Breast epithelium (tissue), 4 donors: ENCODE measurements around the gene KRT12. TPM values are rescaled to one million over a fixed set of nuclear protein-coding genes. Genes with fewer than 3 reads are reported as not detected.

Experiments
- DNase-seq, 2 donors: peaks; one replicate each; pipeline ENCODE4 v3.0.0-alpha.2; 2019; ENCODE audit warnings: low spot score in 2 of 2
- H3K27ac ChIP-seq, 2 donors: fragments of 200-600 bp; sonication (generic) in 1 of 2; one replicate each; pipeline ENCODE4 v1.5.1; 2016 to 2019; ENCODE audit warnings: mild to moderate bottlenecking in 1 of 2
- H3K27me3 ChIP-seq, 2 donors: fragments of 200-600 bp; sonication (generic) in 1 of 2; one replicate each; pipeline versions ENCODE4 v1.5.1 to v1.6.0; 2017 to 2019; ENCODE audit warnings: control low read depth in 1 of 2, mild to moderate bottlenecking in 1 of 2
- H3K36me3 ChIP-seq: fragments of 200-600 bp; one replicate; pipeline ENCODE4 v1.5.1; 2019
- H3K4me1 ChIP-seq, 2 donors: fragments of 200-600 bp; sonication (generic); one replicate each; pipeline ENCODE4 v1.5.1; 2016 to 2019; ENCODE audit warnings: control low read depth in 1 of 2
- H3K4me3 ChIP-seq, 3 donors: fragments of 200-600 bp; sonication (generic); 1 replicate in 2 of 3; 2 replicates in 1 of 3; pipeline ENCODE4 v1.5.1; 2016 to 2019; ENCODE audit warnings: mild to moderate bottlenecking in 3 of 3, moderate library complexity in 2 of 3
- H3K9me3 ChIP-seq, 2 donors: fragments of 200-600 bp; sonication (generic) in 1 of 2; one replicate each; pipeline ENCODE4 v1.5.1; 2016 to 2019; ENCODE audit warnings: control low read depth in 1 of 2
- CTCF ChIP-seq, 3 donors: fragments of 450-650 bp; IDR thresholded peaks; one replicate each; pipeline ENCODE4 v1.5.1; 2016 to 2017; ENCODE audit warnings: antibody characterized with exemption in 3 of 3, mild to moderate bottlenecking in 3 of 3, moderate library complexity in 3 of 3
- POLR2A ChIP-seq: fragments of 450-650 bp; IDR thresholded peaks from one replicate; pipeline ENCODE4 v1.6.1; 2016; ENCODE audit warnings: antibody characterized with exemption, mild to moderate bottlenecking, moderate library complexity
- POLR2AphosphoS5 ChIP-seq, 3 donors: sonication (generic); formaldehyde crosslinking; IDR thresholded peaks; one replicate each; pipeline ENCODE4 v1.6.1; 2017; ENCODE audit warnings: antibody characterized with exemption in 3 of 3
- intact Hi-C: fragments of 100-400 bp; cut with DNase I; formaldehyde crosslinking; loops from one replicate; pipeline ENCODE4 v1.15.1; 2023; ENCODE audit warnings: low total_unique reads
- total RNA-seq, 3 donors: library from RNA; depleted of rRNA; stranded (reverse); fragments of >200 nt; gene quantifications; one replicate each; pipeline ENCODE4 v1.1.0, GENCODE V29; 2016

KRT12 gene
- total RNA-seq, 3 donors from 2014 or later: not detected

- Histone ChIP-seq H3K4me3 (no peak overlapping the region), H3K9me3 (no peaks in the 10 kb centered on the region), H3K36me3 (no peaks in the 10 kb centered on the region), H3K27me3 (no peaks in the 10 kb centered on the region), H3K4me1 (no peaks in the 10 kb centered on the region), H3K27ac (no peak overlapping the region)
- intact Hi-C loops: no loop called here
- no peak for DNase-seq
- TF ChIP-seq POLR2A: no peak
- TF ChIP-seq POLR2AphosphoS5 (IDR thresholded peaks at IDR 0.05): no peak
- TF ChIP-seq CTCF (IDR thresholded peaks at IDR 0.05): no peak
Measured at GRCh38 chr17:40846515-40847144, 20.4 kb downstream of the KRT12 start.

GRCh38 chr17:40844671-40845107 lies 22.3 kb downstream of the KRT12 start:
- intact Hi-C loops: no loop called here
- no peak overlapping the region for H3K4me3 ChIP-seq
- H3K36me3 ChIP-seq: no peaks in the 10 kb centered on the region
- no peak overlapping the region for H3K27ac ChIP-seq
- H3K4me1 ChIP-seq: no peaks in the 10 kb centered on the region
- no peaks in the 10 kb centered on the region for H3K27me3 ChIP-seq
- no peaks in the 10 kb centered on the region for H3K9me3 ChIP-seq
- no peak for DNase-seq
- no peak for TF ChIP-seq POLR2A
- TF ChIP-seq CTCF (IDR thresholded peaks at IDR 0.05): no peak

- Histone ChIP-seq H3K27me3 (no peaks in the 10 kb centered on the region), H3K36me3 (no peaks in the 10 kb centered on the region), H3K4me1 (no peaks in the 10 kb centered on the region), H3K27ac (no peak overlapping the region), H3K9me3 (no peaks in the 10 kb centered on the region), H3K4me3 (no peak overlapping the region)
- intact Hi-C loops: no loop called here
- no peak for TF ChIP-seq POLR2A
- no peak for TF ChIP-seq CTCF (IDR thresholded peaks at IDR 0.05)
- TF ChIP-seq POLR2AphosphoS5 (IDR thresholded peaks at IDR 0.05): no peak
- no peak for DNase-seq
Measured at GRCh38 chr17:40843242-40843641, 23.8 kb downstream of the KRT12 start.

- intact Hi-C loops: no loop called here
- TF ChIP-seq POLR2A (no peak), POLR2AphosphoS5 (IDR thresholded peaks at IDR 0.05) (no peak), CTCF (IDR thresholded peaks at IDR 0.05) (no peak)
Measured at GRCh38 chr17:40841246-40841645, 25.8 kb downstream of the KRT12 start.

GRCh38 chr17:40839194-40839593 lies 27.8 kb downstream of the KRT12 start:
- Histone ChIP-seq H3K27me3 (no peaks in the 10 kb centered on the region), H3K4me3 (no peak overlapping the region), H3K4me1 (no peaks in the 10 kb centered on the region), H3K9me3 (no peaks in the 10 kb centered on the region), H3K36me3 (no peaks in the 10 kb centered on the region), H3K27ac (no peak overlapping the region)
- DNase-seq: no peak
- intact Hi-C loops: no loop called here
- TF ChIP-seq CTCF (IDR thresholded peaks at IDR 0.05): no peak
- no peak for TF ChIP-seq POLR2AphosphoS5 (IDR thresholded peaks at IDR 0.05)
- TF ChIP-seq POLR2A: no peak

More at GRCh38 chr17:40841246-40841645, 25.8 kb downstream of the KRT12 start:
- Histone ChIP-seq H3K4me3 (no peak overlapping the region), H3K27ac (no peak overlapping the region), H3K27me3 (no peaks in the 10 kb centered on the region), H3K4me1 (no peaks in the 10 kb centered on the region), H3K9me3 (no peaks in the 10 kb centered on the region), H3K36me3 (no peaks in the 10 kb centered on the region)
- no peak for DNase-seq
